Stimulated activated naive CD4-positive, alpha-beta T cell (primary cell): ENCODE measurements around the gene SLC27A1.
A peak's percentile ranks its signal among the peaks of the same experiment; 100 is the strongest.
"Not testable (repeated sequence)": the region's sequence is repeated elsewhere in the genome, so short reads cannot be mapped to it uniquely, and the experiment has no call there.

ENCODE experiments used
- DNase-seq, 6 experiments: peaks; one replicate each; lab custom pipeline; 2025; lab: John Stamatoyannopoulos, UW

SLC27A1 gene

GRCh38 chr19:17539238-17540117 is 69.2 kb downstream of the SLC27A1 start:
- DNase-seq: peak; percentile 90 to 98 (median 94)

GRCh38 chr19:17540174-17540573 is 69.8 kb downstream of the SLC27A1 start:
- no peak for DNase-seq

- DNase-seq: no peak
Observed at GRCh38 chr19:17541184-17541759, 70.9 kb downstream of the SLC27A1 start.

GRCh38 chr19:17542042-17542441 is 71.7 kb downstream of the SLC27A1 start:
- no peak for DNase-seq

- DNase-seq: no peak
Observed at GRCh38 chr19:17542793-17543582, 72.7 kb downstream of the SLC27A1 start.

GRCh38 chr19:17543986-17544385 is 73.7 kb downstream of the SLC27A1 start:
- DNase-seq: no peak

GRCh38 chr19:17544418-17544817 is 74.1 kb downstream of the SLC27A1 start:
- DNase-seq: no peak

GRCh38 chr19:17548145-17548544 is 77.8 kb downstream of the SLC27A1 start:
- no peak for DNase-seq

GRCh38 chr19:17549085-17549740 is 78.9 kb downstream of the SLC27A1 start:
- no peak for DNase-seq

- DNase-seq: no peak
Observed at GRCh38 chr19:17550076-17550667, 79.8 kb downstream of the SLC27A1 start.

GRCh38 chr19:17552735-17553134 is 82.4 kb downstream of the SLC27A1 start:
- DNase-seq: not testable (repeated sequence)

GRCh38 chr19:17553256-17553655 is 82.9 kb downstream of the SLC27A1 start:
- no peak for DNase-seq

- DNase-seq: no peak
Observed at GRCh38 chr19:17554968-17555479, 84.7 kb downstream of the SLC27A1 start.

GRCh38 chr19:17555480-17555928 is 85.2 kb downstream of the SLC27A1 start, which contains the start of gene COLGALT1:
COLGALT1 (plus strand) TSS chr19:17555649; CDS start chr19:17555714, 65 bp downstream.
- DNase-seq: peak; percentile 91 to 97 (median 94)
